ENCODE results near the gene CNNM1.

The CNNM1 gene

DNA sequence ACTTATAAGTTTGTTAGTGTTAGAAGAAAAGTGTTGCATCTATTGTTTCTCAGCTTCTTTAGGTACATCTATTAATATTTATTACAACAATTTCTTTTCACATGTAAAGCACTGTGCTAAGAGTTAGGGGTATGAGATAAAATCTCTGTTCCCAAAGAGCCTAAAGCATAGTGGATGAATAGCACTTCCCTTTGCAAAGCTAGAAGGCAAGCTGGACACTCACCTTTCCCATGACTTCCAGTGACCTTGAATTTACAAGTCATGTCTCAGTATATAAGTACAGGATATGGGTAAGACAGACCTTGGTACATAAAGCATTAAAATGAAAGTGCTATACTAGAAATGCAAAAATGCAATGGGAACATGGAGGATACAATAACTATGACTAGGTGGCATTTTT is 8.7 kb downstream of the CNNM1 start:
- no peak for DNase-seq

DNA sequence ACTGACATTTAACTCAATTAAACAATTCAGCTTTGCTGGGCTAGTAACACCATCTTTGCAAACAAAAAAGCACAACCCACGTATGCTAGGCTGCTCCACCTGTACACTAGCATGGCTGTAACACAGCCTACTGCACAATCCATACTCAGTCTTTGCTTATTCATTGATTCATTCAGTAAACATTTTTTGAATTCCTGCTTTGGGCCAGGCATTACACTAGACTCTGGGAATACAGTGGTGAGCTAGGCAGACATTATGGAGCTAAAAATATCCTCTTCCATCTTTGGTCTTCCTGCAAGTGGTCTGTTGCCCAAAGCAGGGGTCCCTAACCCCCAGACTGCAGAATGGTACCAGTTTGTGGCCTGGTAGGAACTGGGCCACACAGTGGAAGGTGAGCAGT is 9.9 kb downstream of the CNNM1 start:
- no peak for DNase-seq

GRCh38 chr10:99339563-99340047 is 10.4 kb downstream of the CNNM1 start:
- no peak for DNase-seq

GRCh38 chr10:99340650-99341049 is 11.5 kb downstream of the CNNM1 start:
- DNase-seq, result no peak

DNA sequence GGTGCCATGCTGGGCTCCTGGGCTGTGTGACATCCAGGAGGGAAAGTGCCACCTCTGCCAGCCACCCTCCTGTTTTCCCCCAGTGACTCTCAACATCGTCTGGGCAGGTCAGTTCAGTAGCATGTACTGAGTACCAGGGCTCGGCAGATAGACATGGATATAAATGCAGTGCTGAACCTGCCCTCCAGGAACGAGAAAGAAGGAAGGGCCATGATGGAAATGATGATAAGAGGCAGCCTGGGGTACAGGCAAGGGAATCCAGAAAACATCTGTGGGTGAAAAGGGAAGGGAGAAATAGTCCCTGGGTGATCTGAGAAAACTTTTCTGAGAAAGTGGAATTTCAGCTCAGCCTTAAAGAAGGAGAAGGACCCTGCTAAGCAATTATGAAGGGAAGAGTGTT is 12.1 kb downstream of the CNNM1 start:
- DNase-seq, result no peak

DNA sequence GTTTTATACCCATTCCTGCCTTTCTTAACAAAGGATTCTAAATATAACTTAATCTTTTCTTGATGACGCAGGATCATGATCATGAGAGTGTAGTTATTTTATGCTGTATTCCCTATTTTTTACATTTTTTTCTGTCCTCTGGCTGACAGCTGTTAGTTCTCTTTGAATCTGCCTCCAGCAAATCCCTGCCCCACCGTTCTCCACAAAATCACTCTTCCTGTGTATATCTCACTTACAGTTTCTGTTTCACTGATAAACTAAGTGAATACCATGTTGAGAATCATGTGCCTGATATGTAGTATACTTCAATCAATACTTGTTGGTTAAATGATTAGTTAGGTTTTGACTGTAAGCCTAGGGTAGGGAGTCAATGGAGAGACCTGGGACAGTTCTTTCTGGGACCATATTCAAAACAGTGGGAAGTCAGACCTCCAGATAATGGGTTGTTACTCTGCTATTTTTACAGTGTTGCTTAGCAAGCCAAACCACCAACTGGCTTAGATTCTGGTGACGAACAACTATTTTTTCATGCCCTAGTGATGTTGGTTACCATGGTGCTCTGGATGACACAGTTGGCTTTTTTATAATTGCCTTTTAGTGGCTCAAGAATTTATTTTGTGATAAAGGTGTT is 12.8 kb downstream of the CNNM1 start:
- no peak for DNase-seq

GRCh38 chr10:99343262-99343661 is 14.1 kb downstream of the CNNM1 start:
- no peak for DNase-seq

- DNase-seq, result no peak
These were observed 15.6 kb downstream of the CNNM1 start for GRCh38 chr10:99344715-99345114.

DNA sequence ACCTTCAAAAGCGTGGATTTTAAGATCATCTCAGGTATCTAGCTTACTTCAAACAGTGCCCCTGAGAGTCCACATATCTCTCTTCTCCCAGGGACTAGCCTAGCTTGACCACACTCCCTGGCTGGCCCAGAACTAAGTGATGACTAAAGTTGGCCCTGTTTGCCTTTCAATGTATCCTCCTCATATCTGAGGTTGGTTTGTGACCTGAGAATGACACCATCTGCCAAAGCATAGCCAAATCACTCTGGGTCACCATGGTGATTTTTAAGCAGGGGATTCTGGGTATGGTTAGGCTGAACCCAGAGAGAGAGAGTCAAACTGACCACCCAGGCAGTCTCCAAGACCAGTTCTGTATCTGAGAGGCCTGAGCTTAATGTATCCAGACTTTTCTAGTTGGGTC is 16.2 kb downstream of the CNNM1 start:
- no peak for DNase-seq

DNA sequence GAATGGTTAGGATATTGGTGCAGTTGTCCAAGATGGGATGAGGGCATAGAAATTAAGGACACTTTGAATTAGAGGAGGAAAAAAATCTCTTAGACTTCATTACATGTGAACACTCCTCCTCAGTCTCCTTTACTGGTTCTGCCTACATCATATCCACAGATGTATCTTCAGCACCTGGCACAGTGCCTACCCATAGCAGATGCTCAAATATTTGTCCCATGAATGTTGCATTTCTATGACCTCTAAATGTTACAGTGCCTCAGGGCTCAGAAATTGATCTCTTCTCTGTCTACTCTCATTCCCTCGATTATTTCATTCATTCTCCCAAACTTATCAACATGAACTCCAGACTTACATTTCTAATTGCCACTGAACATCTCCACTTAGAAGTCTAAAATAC is 17.1 kb downstream of the CNNM1 start:
- DNase-seq, result no peak

DNA sequence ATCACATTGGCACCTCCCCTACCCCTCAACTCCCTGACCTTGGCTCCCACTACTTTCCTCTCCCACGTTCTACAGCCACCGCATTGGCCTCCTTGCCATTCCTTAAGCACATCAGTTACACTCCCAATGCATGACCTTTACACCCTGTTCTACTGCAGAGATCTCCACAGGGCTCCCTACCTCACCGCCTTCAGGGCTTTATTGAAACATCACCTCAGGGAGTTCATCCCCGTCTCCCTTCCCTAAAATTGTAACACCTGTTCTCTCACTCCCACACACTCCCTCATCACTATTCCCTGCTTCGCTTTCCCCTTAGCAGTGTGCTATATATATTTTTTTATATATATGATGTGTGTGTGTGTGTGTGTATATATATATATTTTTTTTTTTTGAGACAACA is 18.5 kb downstream of the CNNM1 start:
- no peak for DNase-seq

GRCh38 chr10:99353182-99353581 is 24.0 kb downstream of the CNNM1 start:
- DNase-seq, result no peak

- no peak for DNase-seq
These were observed 28.5 kb downstream of the CNNM1 start for GRCh38 chr10:99357691-99358090.

GRCh38 chr10:99358101-99358500 is 28.9 kb downstream of the CNNM1 start:
- no peak for DNase-seq

DNA sequence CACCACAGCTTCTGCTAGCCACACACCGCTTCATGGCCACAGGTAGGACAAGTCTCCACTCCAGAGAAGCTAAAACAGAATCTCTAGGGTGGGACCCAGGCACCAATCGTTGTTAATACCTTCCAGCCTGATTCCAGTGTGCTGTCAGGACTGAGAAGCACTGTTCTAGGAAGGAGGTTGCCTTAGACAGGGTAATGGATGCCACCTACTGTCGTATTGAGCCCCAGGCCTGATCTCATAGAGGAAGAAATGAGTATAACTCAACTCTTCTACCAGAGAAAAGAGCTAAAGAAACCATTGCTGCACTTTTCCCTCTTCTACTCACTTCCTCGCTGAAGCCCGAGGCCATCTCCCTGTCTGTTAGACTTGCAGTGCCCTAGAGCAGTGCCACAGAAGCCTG is 31.8 kb downstream of the CNNM1 start:
- DNase-seq, result no peak

- no peak for DNase-seq
These were observed 35.0 kb downstream of the CNNM1 start for GRCh38 chr10:99364125-99364524.

- DNase-seq, result no peak
These were observed 36.2 kb downstream of the CNNM1 start for GRCh38 chr10:99365311-99365710.

DNA sequence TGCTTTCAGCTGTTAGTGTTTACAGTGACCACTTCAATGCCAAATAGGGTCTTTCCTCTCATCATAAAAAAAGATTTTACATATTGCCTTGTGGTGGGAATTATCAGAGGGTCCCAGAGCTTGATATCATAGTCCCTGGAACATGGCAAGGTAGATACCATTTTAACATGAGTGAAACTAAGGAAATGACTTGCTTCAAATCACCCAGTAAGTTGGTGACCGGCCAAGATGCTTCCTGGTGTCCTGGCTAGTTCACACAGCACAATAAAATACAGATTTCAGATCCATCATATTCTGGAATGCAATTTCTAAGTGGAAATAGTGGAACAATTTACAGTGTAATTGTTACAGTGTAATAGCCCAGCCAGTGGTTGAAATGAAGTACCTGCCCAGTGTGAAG is 36.6 kb downstream of the CNNM1 start:
- no peak for DNase-seq

- DNase-seq, result no peak
These were observed 37.5 kb downstream of the CNNM1 start for GRCh38 chr10:99366666-99367065.

DNA sequence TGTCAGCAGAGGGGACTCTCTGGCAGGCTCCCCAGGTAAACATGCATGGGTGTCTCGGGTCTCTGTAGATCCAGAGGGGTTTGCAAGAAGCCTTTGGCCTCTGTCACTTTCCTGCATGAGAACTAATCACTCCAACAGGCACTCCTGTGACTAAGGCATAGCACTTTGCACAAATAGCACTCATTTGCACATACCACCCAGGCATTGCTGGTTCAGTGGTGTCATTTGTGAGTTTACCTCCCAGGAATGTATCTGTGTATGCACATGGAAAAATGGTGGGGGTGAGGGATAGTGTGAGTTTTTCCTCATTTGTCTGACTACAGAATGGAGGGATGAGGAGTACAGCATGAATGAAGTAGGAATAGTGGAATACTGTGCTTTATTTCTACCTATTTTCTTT is 39.5 kb downstream of the CNNM1 start:
- DNase-seq, result no peak

DNA sequence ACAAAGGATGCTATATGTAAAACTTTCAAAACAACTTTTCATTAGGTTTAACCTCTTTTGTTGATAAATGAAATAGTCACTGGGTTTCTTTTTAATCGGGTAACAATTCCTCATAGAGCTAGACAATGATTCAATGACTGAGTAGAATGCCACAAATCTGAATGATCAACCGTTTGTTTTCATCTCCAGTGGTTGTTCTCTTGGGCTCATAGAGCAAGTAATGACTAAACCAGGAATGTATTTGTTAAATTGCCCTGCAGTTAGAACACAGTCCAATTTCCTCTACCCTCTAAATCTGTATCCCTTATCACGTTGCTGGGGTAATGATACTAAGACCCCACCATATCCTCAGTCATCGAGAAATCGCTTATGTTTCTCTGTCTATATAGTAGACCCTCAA is 40.0 kb downstream of the CNNM1 start:
- DNase-seq, result no peak

- no peak for DNase-seq
These were observed 40.4 kb downstream of the CNNM1 start for GRCh38 chr10:99369551-99369950.

GRCh38 chr10:99370993-99371392 is 41.8 kb downstream of the CNNM1 start:
- DNase-seq, result no peak

GRCh38 chr10:99372546-99373271 is 43.6 kb downstream of the CNNM1 start:
- DNase-seq, result no peak

GRCh38 chr10:99374526-99374925 is 45.4 kb downstream of the CNNM1 start:
- DNase-seq, result no peak

Measured in CD4-positive, alpha-beta T cell treated with Interleukin-17A for 1 hour (primary cell).